ENCODE measurements around the gene CHMP1A.

- TF ChIP-seq POLR2A (IDR thresholded peaks at IDR 0.05) (no peak), CTCF (IDR thresholded peaks at IDR 0.05) (no peak), EP300 (IDR thresholded peaks at IDR 0.05) (no peak)
These were observed 5.9 kb downstream of the CHMP1A start for GRCh38 chr16:89651584-89651983.
